Naive thymus-derived CD8-positive, alpha-beta T cell (primary cell): ENCODE data around the gene PIR. TPM values are rescaled to one million over a fixed set of nuclear protein-coding genes. Genes with fewer than 3 reads are reported as not detected.

Experiments used
- ATAC-seq, 2 donors: fragments of 150-1000 bp; cut with Tn5 transposase in 1 of 2; sonication (Bioruptor Pico), chemical (Tn5 transposase) in 1 of 2; 1 replicate in 1 of 2; 2 replicates in 1 of 2; pipeline ENCODE4 v1.10.0; 2021; ENCODE audit warnings: mild to moderate bottlenecking in 2 of 2, moderate library complexity in 2 of 2
- POLR2A ChIA-PET: fragments of 350-600 bp; sonication (Branson Sonifier 250); formaldehyde crosslinking; loops from one replicate; lab custom pipeline; 2021; ENCODE audit warnings: antibody characterized with exemption; lab: Charles Lee
- DNase-seq, 10 donors: peaks; one replicate each; pipeline versions ENCODE4 v3.0.0 to v3.0.0-alpha.2; 2020 to 2022
- H3K27ac Mint-ChIP-seq, 10 donors: one replicate each; pipeline ENCODE4 v1.8.0; 2020 to 2022; ENCODE audit warnings: mild to moderate bottlenecking in 10 of 10, mixed read lengths in 10 of 10, moderate library complexity in 4 of 10, inconsistent platforms in 1 of 10
- H3K27me3 Mint-ChIP-seq, 5 donors: one replicate each; pipeline ENCODE4 v1.8.0; 2021 to 2022; ENCODE audit warnings: mixed read lengths in 5 of 5
- H3K36me3 Mint-ChIP-seq, 3 donors: one replicate each; pipeline ENCODE4 v1.8.0; 2020 to 2022; ENCODE audit warnings: mixed read lengths in 3 of 3, mild to moderate bottlenecking in 2 of 3, inconsistent platforms in 1 of 3
- H3K4me1 Mint-ChIP-seq, 4 donors: one replicate each; pipeline ENCODE4 v1.8.0; 2021 to 2022; ENCODE audit warnings: mixed read lengths in 4 of 4
- H3K4me3 Mint-ChIP-seq, 10 donors: one replicate each; pipeline ENCODE4 v1.8.0; 2020 to 2022; ENCODE audit warnings: mild to moderate bottlenecking in 10 of 10, mixed read lengths in 10 of 10, moderate library complexity in 6 of 10, inconsistent platforms in 1 of 10
- H3K9me3 Mint-ChIP-seq, 9 donors: one replicate each; pipeline ENCODE4 v1.8.0; 2020 to 2022; ENCODE audit warnings: mixed read lengths in 9 of 9, mild to moderate bottlenecking in 3 of 9, inconsistent platforms in 1 of 9, moderate library complexity in 1 of 9
- polyA plus RNA-seq, 3 donors: library from polyadenylated mRNA; unstranded; fragments of 300-500 nt; fragmentation: Illumina TruSeq; gene quantifications; one replicate each; pipeline ENCODE4 v1.2.3, GENCODE V29; 2021
- total RNA-seq, 8 experiments: library from RNA in 2 of 8; stranded (reverse) in 2 of 8; gene quantifications; one replicate each; pipeline ENCODE4 v1.2.3 and lab custom pipeline; 2021 to 2026

PIR gene
- total RNA-seq (under 1 TPM; 0.36 to 0.78 TPM), polyA plus RNA-seq (not detected), total RNA-seq (lab: John Stamatoyannopoulos, UW) (0 to 0.71 (median 0.04) reads per million in 6 experiments)

GRCh38 chrX:15493118-15493962, at the start of gene PIR:
Gene PIR, minus strand, starts transcription at chrX:15493333. Its CDS starts 2,076 bp downstream, at chrX:15491257.
- Mint-ChIP-seq H3K36me3 (no peaks in the 10 kb centered on the region), H3K27me3 (peaks cover 5 to 10% (median 9%) of the 10 kb centered on the region in 5 donors), H3K4me1 (peaks cover 7 to 19% (median 9%) of the 10 kb centered on the region in 4 donors), H3K27ac (no peak within 1 kb of the TSS), H3K4me3 (peak within 1 kb of the TSS; percentile 71 to 84 (median 78)), H3K9me3 (no peaks in the 10 kb centered on the region)
- peak; percentile 81 to 85 for ATAC-seq
- DNase-seq, result peak in 9 of 10 donors; percentile 0 to 26 (median 10)
- POLR2A ChIA-PET, result no interaction called here

GRCh38 chrX:15530318-15530717, 37.2 kb upstream of the PIR start:
- no peak for DNase-seq
- POLR2A ChIA-PET, result no interaction called here
- Mint-ChIP-seq H3K27me3 (peaks cover 0 to 4% (median 0%) of the 10 kb centered on the region in 5 donors), H3K4me3 (no peak overlapping the region), H3K36me3 (no peaks in the 10 kb centered on the region), H3K27ac (no peak overlapping the region), H3K4me1 (no peaks in the 10 kb centered on the region), H3K9me3 (no peaks in the 10 kb centered on the region)
- no peak for ATAC-seq

GRCh38 chrX:15529165-15529564, 36.0 kb upstream of the PIR start:
- Mint-ChIP-seq H3K36me3 (no peaks in the 10 kb centered on the region), H3K27ac (peak overlapping the region in 1 of 10 donors; percentile 5), H3K27me3 (peaks cover 0 to 4% (median 0%) of the 10 kb centered on the region in 5 donors), H3K4me3 (no peak overlapping the region), H3K9me3 (no peaks in the 10 kb centered on the region), H3K4me1 (no peaks in the 10 kb centered on the region)
- no peak for ATAC-seq
- DNase-seq, result no peak
- POLR2A ChIA-PET, result no interaction called here

GRCh38 chrX:15525664-15526416, 32.7 kb upstream of the PIR start:
- ATAC-seq (no peak), DNase-seq (no peak)
- Mint-ChIP-seq H3K9me3 (peaks cover 0 to 5% (median 0%) of the 10 kb centered on the region in 9 donors), H3K36me3 (peaks cover 0 to 7% (median 0%) of the 10 kb centered on the region in 3 donors), H3K4me3 (no peak overlapping the region), H3K4me1 (no peaks in the 10 kb centered on the region), H3K27ac (no peak overlapping the region), H3K27me3 (peaks cover 0 to 10% (median 6%) of the 10 kb centered on the region in 5 donors)
- POLR2A ChIA-PET, result no interaction called here

GRCh38 chrX:15524417-15524816, 31.3 kb upstream of the PIR start:
- Mint-ChIP-seq H3K4me3 (no peak overlapping the region), H3K27ac (no peak overlapping the region), H3K4me1 (no peaks in the 10 kb centered on the region), H3K27me3 (peaks cover 0 to 10% (median 6%) of the 10 kb centered on the region in 5 donors), H3K36me3 (peaks cover 0 to 7% (median 0%) of the 10 kb centered on the region in 3 donors), H3K9me3 (peaks cover 0 to 5% (median 0%) of the 10 kb centered on the region in 9 donors)
- DNase-seq, result no peak
- ATAC-seq, result no peak
- POLR2A ChIA-PET, result no interaction called here

GRCh38 chrX:15523088-15523487, 30.0 kb upstream of the PIR start:
- DNase-seq, result no peak
- Mint-ChIP-seq H3K4me1 (no peaks in the 10 kb centered on the region), H3K4me3 (no peak overlapping the region), H3K36me3 (peaks cover 0 to 7% (median 0%) of the 10 kb centered on the region in 3 donors), H3K9me3 (peaks cover 0 to 5% (median 0%) of the 10 kb centered on the region in 9 donors), H3K27ac (no peak overlapping the region), H3K27me3 (peaks cover 0 to 10% (median 6%) of the 10 kb centered on the region in 5 donors)
- POLR2A ChIA-PET, result no interaction called here
- no peak for ATAC-seq

GRCh38 chrX:15522464-15522863, 29.3 kb upstream of the PIR start:
- no peak overlapping the region for H3K27ac Mint-ChIP-seq
- ATAC-seq (no peak), DNase-seq (no peak)
- no peaks in the 10 kb centered on the region for H3K4me1 Mint-ChIP-seq
- H3K36me3 Mint-ChIP-seq, result peaks cover 0 to 7% (median 0%) of the 10 kb centered on the region in 3 donors
- H3K4me3 Mint-ChIP-seq, result no peak overlapping the region
- POLR2A ChIA-PET, result no interaction called here
- H3K9me3 Mint-ChIP-seq, result peaks cover 0 to 5% (median 0%) of the 10 kb centered on the region in 9 donors
- H3K27me3 Mint-ChIP-seq, result peaks cover 0 to 10% (median 6%) of the 10 kb centered on the region in 5 donors

GRCh38 chrX:15515931-15516330, 22.8 kb upstream of the PIR start:
- Mint-ChIP-seq H3K4me1 (no peaks in the 10 kb centered on the region), H3K27ac (no peak overlapping the region)

GRCh38 chrX:15514279-15514678, 21.1 kb upstream of the PIR start:
- peaks cover 0 to 10% (median 3%) of the 10 kb centered on the region in 5 donors for H3K27me3 Mint-ChIP-seq
- no peak for DNase-seq
- H3K27ac Mint-ChIP-seq, result no peak overlapping the region
- no peaks in the 10 kb centered on the region for H3K36me3 Mint-ChIP-seq
- no peaks in the 10 kb centered on the region for H3K4me1 Mint-ChIP-seq
- no peaks in the 10 kb centered on the region for H3K9me3 Mint-ChIP-seq
- no peak overlapping the region for H3K4me3 Mint-ChIP-seq
- no peak for ATAC-seq
- POLR2A ChIA-PET, result no interaction called here

More at GRCh38 chrX:15515931-15516330, 22.8 kb upstream of the PIR start:
- no peak for DNase-seq
- Mint-ChIP-seq H3K27me3 (no peaks in the 10 kb centered on the region), H3K9me3 (no peaks in the 10 kb centered on the region), H3K4me3 (no peak overlapping the region), H3K36me3 (no peaks in the 10 kb centered on the region)
- ATAC-seq, result no peak
- POLR2A ChIA-PET, result no interaction called here

- Mint-ChIP-seq H3K4me3 (no peak overlapping the region), H3K27me3 (peaks cover 0 to 11% (median 3%) of the 10 kb centered on the region in 5 donors), H3K9me3 (no peaks in the 10 kb centered on the region), H3K27ac (no peak overlapping the region), H3K36me3 (no peaks in the 10 kb centered on the region), H3K4me1 (no peaks in the 10 kb centered on the region)
- ATAC-seq (no peak), DNase-seq (no peak)
- POLR2A ChIA-PET, result no interaction called here
These were observed 19.4 kb upstream of the PIR start for GRCh38 chrX:15512401-15512965.

- ATAC-seq (no peak), DNase-seq (no peak)
- no peaks in the 10 kb centered on the region for H3K9me3 Mint-ChIP-seq
- H3K27ac Mint-ChIP-seq, result no peak overlapping the region
- peaks cover 0 to 11% (median 3%) of the 10 kb centered on the region in 5 donors for H3K27me3 Mint-ChIP-seq
- POLR2A ChIA-PET, result no interaction called here
- no peaks in the 10 kb centered on the region for H3K4me1 Mint-ChIP-seq
- no peak overlapping the region for H3K4me3 Mint-ChIP-seq
- H3K36me3 Mint-ChIP-seq, result no peaks in the 10 kb centered on the region
These were observed 18.4 kb upstream of the PIR start for GRCh38 chrX:15511563-15511962.

GRCh38 chrX:15509845-15510244, 16.7 kb upstream of the PIR start:
- H3K4me1 Mint-ChIP-seq, result no peaks in the 10 kb centered on the region
- DNase-seq, result no peak
- no peak for ATAC-seq
- H3K9me3 Mint-ChIP-seq, result no peaks in the 10 kb centered on the region
- H3K27ac Mint-ChIP-seq, result no peak overlapping the region
- POLR2A ChIA-PET, result no interaction called here
- H3K36me3 Mint-ChIP-seq, result no peaks in the 10 kb centered on the region
- H3K4me3 Mint-ChIP-seq, result no peak overlapping the region
- H3K27me3 Mint-ChIP-seq, result peaks cover 0 to 11% (median 3%) of the 10 kb centered on the region in 5 donors
